Skin of body (tissue), 2 donors: Measurements from ENCODE around the gene EEF1AKMT3. TPM values are rescaled to one million over a fixed set of nuclear protein-coding genes. Genes with fewer than 3 reads are reported as not detected.
"Not testable (repeated sequence)": the region's sequence is repeated elsewhere in the genome, so short reads cannot be mapped to it uniquely, and the experiment has no call there.

ENCODE experiments used
- DNase-seq: peaks from one replicate; lab custom pipeline; 2025; lab: John Stamatoyannopoulos, UW
- total RNA-seq: library from RNA; depleted of rRNA; stranded (reverse); fragments of >200 nt; gene quantifications from one replicate; pipeline ENCODE4 v1.2.3, GENCODE V29; 2014

The EEF1AKMT3 gene
- total RNA-seq, 1 donor from 2014 or later: 8.9 TPM

GRCh38 chr12:57764662-57765002 lies 7.8 kb upstream of the EEF1AKMT3 start:
- no peak for DNase-seq

GRCh38 chr12:57765003-57765697 lies 7.3 kb upstream of the EEF1AKMT3 start:
- DNase-seq: no peak

- no peak for DNase-seq
Measured at GRCh38 chr12:57765698-57766463, 6.5 kb upstream of the EEF1AKMT3 start.

DNA sequence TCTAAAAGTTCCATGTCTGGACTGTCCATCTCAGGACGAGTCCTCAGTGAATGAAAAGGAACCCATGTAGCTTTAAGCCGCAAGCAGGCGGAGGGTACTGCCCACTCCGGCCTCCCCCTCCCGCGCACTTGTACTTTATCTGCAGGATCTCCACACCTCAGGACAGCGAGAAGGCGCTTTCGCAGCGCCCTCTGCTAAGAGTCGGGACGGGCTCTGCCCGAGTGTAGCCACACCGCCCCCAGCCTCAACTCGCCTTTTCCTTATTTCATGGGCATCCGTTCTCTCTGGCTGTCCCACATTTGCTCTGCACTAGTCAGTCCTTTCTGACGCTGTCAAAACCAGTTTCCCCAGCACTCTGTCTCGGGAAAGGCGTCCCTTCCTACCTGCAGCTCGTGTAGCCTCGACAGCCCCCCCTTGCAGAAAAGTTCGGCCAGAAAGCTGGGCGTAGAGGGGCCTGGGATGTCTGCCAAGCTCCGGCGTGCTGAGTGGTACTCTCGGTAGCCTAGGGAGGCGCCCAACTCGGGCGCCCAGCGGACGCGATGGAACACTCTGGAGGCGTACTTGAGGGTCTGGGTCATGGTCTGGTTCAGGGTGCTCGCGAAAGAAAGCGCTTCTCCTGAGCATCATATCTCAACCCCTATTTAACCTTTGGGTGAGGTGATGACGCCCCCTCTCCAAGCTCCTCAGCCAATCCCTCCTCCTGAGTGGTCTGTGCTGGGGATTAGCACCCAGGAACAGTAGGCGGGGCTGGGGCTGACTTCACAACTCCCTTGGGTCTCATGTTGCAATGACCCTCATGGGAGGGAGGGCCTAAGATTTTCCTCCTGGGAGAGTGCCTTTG lies 5.7 kb upstream of the EEF1AKMT3 start, which contains the start of gene CYP27B1:
CYP27B1 (minus strand) TSS at position 615 of the 841 bp plus-strand sequence; CDS start at position 578, 37 bp downstream.
- DNase-seq: no peak

- DNase-seq: no peak
Measured at GRCh38 chr12:57767305-57767698, 5.1 kb upstream of the EEF1AKMT3 start.

GRCh38 chr12:57767876-57768275 lies 4.5 kb upstream of the EEF1AKMT3 start:
- no peak for DNase-seq

GRCh38 chr12:57769594-57769993 lies 2.8 kb upstream of the EEF1AKMT3 start:
- DNase-seq: no peak

DNA sequence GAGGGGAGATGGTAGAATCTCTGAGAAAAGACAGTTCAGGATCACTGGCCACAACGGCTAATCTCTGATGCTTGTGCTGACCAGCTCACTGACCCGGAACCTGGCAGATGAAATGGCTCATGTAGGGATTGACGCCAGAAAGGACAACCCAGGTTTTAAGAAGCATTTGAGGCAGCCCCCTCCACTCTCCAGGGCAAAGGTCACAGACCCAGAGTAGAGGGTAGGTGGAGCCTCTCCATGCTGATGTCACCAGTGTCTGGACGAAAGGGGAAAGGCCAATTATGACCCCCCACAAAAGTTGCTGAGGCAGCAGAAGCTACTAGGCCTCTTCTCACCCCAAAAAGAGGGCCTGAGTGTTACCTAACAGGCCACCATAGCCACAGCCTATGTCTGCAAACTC lies 1.7 kb upstream of the EEF1AKMT3 start:
- DNase-seq: no peak

- DNase-seq: peak; percentile 96
Measured at GRCh38 chr12:57771236-57771872, 1.1 kb upstream of the EEF1AKMT3 start.

DNA sequence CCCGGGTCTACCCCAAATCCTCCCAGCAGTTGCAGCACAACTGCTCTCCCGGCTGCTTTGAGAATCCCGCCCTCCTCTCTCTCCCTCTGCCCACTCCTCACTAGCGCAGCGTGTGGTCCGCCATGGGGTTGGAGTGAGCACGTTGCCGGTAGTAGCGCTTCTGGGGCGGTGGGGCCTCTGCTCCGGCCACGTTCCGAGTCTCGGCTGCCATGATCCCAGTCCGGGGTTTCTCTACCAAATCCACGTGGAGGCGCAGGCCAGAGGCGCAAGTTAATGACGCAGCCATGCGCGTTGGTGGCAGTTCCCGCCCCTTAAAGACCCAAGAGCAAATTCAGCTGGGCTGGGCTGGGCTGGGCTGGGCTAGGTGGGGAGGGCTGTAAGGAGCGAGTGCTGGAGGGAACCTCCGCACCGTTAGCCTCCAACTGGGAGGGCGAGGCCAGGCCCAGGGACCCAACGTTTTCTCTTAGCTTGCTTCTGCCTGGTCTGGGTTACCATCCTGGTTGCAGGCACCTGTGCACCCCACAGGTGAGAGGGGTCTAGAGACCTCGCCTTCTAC lies 463 bp upstream of the EEF1AKMT3 start, which contains the start of gene METTL1:
METTL1 (minus strand) TSS at position 233 of the 556 bp plus-strand sequence; CDS start at position 211, 22 bp downstream.
- DNase-seq: peak; percentile 98

DNA sequence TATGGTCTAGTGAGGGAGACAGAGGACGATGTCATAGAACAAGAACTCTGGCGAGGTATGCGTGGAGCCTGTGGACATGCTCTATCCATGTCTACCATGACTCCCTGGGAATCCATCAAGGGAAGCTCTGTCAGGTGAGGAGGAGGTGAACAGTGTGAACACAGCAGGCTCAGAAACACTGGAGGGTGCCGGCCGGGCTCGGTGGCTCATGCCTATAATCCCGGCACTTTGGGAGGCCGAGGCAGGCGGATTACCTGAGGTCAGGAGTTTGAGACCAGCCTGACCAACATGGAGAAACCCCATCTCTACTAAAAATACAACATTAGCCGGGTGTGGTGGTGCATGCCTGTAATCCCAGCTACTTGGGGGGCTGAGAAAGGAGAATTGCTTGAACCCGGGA lies 2.2 kb downstream of the EEF1AKMT3 start:
- DNase-seq: not testable (repeated sequence)

GRCh38 chr12:57775044-57775443 lies 2.6 kb downstream of the EEF1AKMT3 start:
- DNase-seq: no peak

DNA sequence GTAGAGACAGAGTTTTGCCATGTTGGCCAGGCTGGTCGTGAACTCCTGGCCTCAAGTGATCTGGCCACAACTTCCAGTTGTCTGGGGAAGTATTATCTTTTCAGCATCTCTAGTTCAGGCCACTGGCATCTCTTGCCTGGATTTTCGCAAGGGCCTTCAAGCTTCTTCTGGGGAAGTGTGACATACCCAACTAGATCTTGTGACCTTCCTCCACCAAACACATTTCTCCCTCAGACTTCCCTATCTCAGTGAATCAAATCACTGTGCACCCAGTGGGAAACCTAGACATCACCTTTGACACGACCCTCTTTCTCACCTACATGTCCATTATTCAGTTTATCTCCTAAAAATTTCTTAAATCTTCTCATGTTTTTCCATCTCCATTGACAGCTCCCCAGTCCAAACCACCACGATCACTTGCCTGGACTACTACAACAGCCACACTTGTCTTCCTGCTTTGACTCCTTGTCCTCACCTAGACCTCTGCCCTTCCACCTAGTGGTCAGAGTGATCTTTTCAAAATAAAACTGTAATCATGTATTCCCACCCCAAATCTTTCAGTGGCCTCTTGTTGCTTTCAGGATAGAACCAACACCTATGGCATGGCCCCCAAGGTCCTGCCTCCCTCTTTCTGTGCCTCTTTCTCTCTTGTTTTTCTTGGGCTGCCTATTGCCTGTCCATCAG lies 3.3 kb downstream of the EEF1AKMT3 start:
- DNase-seq: no peak

DNA sequence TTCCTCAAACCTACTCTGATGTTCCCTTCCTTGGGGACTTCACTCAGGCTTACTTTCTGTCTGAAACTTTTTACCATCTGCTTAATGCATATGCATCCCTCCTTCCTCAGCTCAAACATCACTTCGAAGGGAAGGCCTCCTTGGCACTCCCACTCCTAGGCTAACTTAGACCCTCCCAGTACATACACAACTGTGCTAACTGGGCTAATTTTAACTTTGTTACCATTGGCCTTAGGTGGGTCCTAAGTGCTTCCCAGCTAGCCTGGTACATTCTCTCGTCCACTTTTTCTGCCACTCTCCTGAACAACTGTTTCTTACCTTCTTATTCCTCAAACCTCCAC lies 3.8 kb downstream of the EEF1AKMT3 start:
- DNase-seq: no peak

GRCh38 chr12:57777367-57777766 lies 5.0 kb downstream of the EEF1AKMT3 start:
- no peak for DNase-seq

- no peak for DNase-seq
Measured at GRCh38 chr12:57777911-57778310, 5.5 kb downstream of the EEF1AKMT3 start.

- DNase-seq: no peak
Measured at GRCh38 chr12:57779736-57780135, 7.3 kb downstream of the EEF1AKMT3 start.

- no peak for DNase-seq
Measured at GRCh38 chr12:57780284-57780897, 8.0 kb downstream of the EEF1AKMT3 start.

DNA sequence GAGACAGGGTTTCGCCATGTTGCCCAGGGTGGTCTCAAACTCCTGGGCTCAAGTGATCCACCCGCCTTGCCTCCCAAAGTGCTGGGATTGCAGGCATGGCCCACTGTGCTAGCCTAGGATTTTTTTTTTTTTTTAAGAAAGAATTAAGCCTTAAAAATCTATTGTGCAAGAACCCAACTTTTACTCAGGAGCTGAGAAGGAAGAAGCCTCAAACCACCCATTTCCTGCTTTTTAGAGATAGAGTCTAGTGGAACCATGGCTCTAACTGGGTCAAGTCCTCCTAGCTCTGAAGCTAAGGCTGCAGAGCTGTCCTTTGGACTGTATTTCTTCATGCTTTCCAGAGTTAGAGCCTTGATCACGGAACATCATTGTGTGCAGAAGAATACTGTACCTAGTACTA lies 8.8 kb downstream of the EEF1AKMT3 start:
- DNase-seq: no peak

DNA sequence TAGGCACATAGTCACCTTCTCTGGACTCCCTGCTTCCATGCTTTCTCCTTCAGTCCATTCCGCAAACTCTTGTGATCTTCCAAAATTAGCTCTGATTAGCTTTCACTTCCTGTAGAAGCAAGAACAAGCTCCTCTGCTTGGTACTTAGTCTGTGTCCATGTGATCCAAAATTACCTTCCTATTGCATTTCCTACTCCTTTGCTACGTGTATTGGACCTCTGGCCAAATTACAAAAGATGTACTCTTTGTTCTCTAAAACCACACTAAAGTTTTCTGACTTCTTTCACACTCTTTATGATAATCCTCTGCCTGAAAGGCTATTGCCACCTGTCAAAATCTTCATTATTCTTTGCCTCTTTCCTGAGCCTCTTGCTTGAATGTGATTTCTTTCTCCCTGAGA lies 9.4 kb downstream of the EEF1AKMT3 start:
- DNase-seq: no peak
